ENCODE results near the gene KCNE2.
"Not testable (repeated sequence)": the region's sequence is repeated elsewhere in the genome, so short reads cannot be mapped to it uniquely, and the experiment has no call there.

KCNE2 gene

GRCh38 chr21:34406676-34407075 lies 42.9 kb downstream of the KCNE2 start:
- H3K4me3 ChIP-seq (ENCODE audit: control insufficient read depth, low read depth, low read length); DNase-seq (ENCODE audit: low read depth): not testable (repeated sequence)

GRCh38 chr21:34407294-34407693 lies 43.5 kb downstream of the KCNE2 start:
- not testable (repeated sequence) for DNase-seq (ENCODE audit: low read depth); H3K4me3 ChIP-seq (ENCODE audit: control insufficient read depth, low read depth, low read length)

- DNase-seq (ENCODE audit: low read depth), result not testable (repeated sequence)
Observed at GRCh38 chr21:34417448-34418077, 53.8 kb downstream of the KCNE2 start.

More at GRCh38 chr21:34417448-34418077, 53.8 kb downstream of the KCNE2 start:
- H3K4me3 ChIP-seq (ENCODE audit: control insufficient read depth, low read depth, low read length), result not testable (repeated sequence)

Measured in fibroblast of mammary gland (primary cell).